OCI-LY3 (cell line): ENCODE measurements around the gene EMID1.

Source experiments
- H2AFZ ChIP-seq: fragments of 200-600, 300-600 bp; shearing (Covaris generic); 2 replicates; pipeline ENCODE4 v1.6.0; 2014; ENCODE audit warnings: antibody characterized with exemption, low read depth, low read length
- H3K27ac ChIP-seq: fragments of 200-600, 300-600 bp; sonication (generic); 2 replicates; pipeline ENCODE4 v1.5.1; 2014; ENCODE audit warnings: mild to moderate bottlenecking, low read length, moderate library complexity, mixed read lengths
- H3K27me3 ChIP-seq: fragments of 200-600, 300-600 bp; sonication (generic); 2 replicates; pipeline ENCODE4 v1.6.1; 2014; ENCODE audit warnings: low read depth, low read length, mixed read lengths
- H3K36me3 ChIP-seq: fragments of 200-600, 300-600 bp; sonication (generic); replicated peaks from 2 replicates; pipeline ENCODE3; 2014; ENCODE audit warnings: low read depth, low read length, mixed read lengths
- H3K4me1 ChIP-seq: fragments of 300-600, 200-600 bp; sonication (generic); 2 replicates; pipeline ENCODE4 v1.6.1; 2014; ENCODE audit warnings: low read length, mixed read lengths
- H3K4me2 ChIP-seq: fragments of 200-600, 300-600 bp; sonication (generic); 2 replicates; pipeline ENCODE4 v1.6.1; 2014; ENCODE audit warnings: low read length, mixed read lengths
- H3K4me3 ChIP-seq: fragments of 300-600, 200-600 bp; sonication (generic); 2 replicates; pipeline ENCODE4 v1.5.1; 2014; ENCODE audit warnings: antibody characterized with exemption, mild to moderate bottlenecking, low read length, moderate library complexity
- H3K79me2 ChIP-seq: fragments of 300-600, 200-600 bp; shearing (Covaris generic); 2 replicates; pipeline ENCODE4 v1.6.1; 2014; ENCODE audit warnings: mild to moderate bottlenecking, low read length, mixed read lengths
- H3K9ac ChIP-seq: fragments of 300-600, 200-600 bp; shearing (Covaris generic); 2 replicates; pipeline ENCODE4 v1.6.0; 2014; ENCODE audit warnings: mild to moderate bottlenecking, low read length, moderate library complexity
- H3K9me3 ChIP-seq: fragments of 200-600, 300-600 bp; shearing (Covaris generic); 2 replicates; pipeline ENCODE4 v1.6.1; 2014; ENCODE audit warnings: low read length, mixed read lengths; ENCODE audit not compliant: insufficient read depth
- H4K20me1 ChIP-seq: fragments of 200-600, 300-600 bp; sonication (generic); 2 replicates; pipeline ENCODE4 v1.6.1; 2016; ENCODE audit warnings: low read length, mixed read lengths; ENCODE audit not compliant: insufficient read depth
- CTCF ChIP-seq: fragments of 200-600, 300-600 bp; sonication (generic); IDR thresholded peaks from 2 replicates; pipeline ENCODE4 v1.5.1; 2014; ENCODE audit warnings: antibody characterized with exemption, low read length, low read depth
- EZH2phosphoT487 ChIP-seq: fragments of 200-600 bp; shearing (Covaris generic); IDR thresholded peaks from 2 replicates; pipeline ENCODE4 v1.6.1; 2018; ENCODE audit warnings: antibody characterized with exemption, mixed run types, low read depth

EMID1 gene

GRCh38 chr22:29205594-29206371 lies at the start of gene EMID1:
EMID1 (plus strand) TSS chr22:29205896; CDS start chr22:29206039, 143 bp downstream.
- peaks cover 13% of the 10 kb centered on the region for H3K4me1 ChIP-seq
- peaks cover 66% of the 10 kb centered on the region for H3K27me3 ChIP-seq

GRCh38 chr22:29155966-29156365 lies 49.7 kb upstream of the EMID1 start:
- Histone ChIP-seq H3K27ac (no peak overlapping the region), H3K4me3 (no peak overlapping the region), H3K9ac (no peak overlapping the region), H2AFZ (no peak overlapping the region), H3K4me2 (no peak overlapping the region), H4K20me1 (no peaks in the 10 kb centered on the region), H3K36me3 (no peaks in the 10 kb centered on the region), H3K79me2 (no peaks in the 10 kb centered on the region), H3K4me1 (peaks cover 9% of the 10 kb centered on the region), H3K9me3 (no peaks in the 10 kb centered on the region), H3K27me3 (peaks cover 33% of the 10 kb centered on the region)
- TF ChIP-seq EZH2phosphoT487 (no peak), CTCF (no peak)

More at GRCh38 chr22:29205594-29206371, at the start of gene EMID1:
- H4K20me1 ChIP-seq = no peaks in the 10 kb centered on the region
- TF ChIP-seq EZH2phosphoT487 (no peak), CTCF (no peak)
- no peaks in the 10 kb centered on the region for H3K9me3 ChIP-seq
- H3K36me3 ChIP-seq = no peaks in the 10 kb centered on the region
- H3K9ac ChIP-seq = no peak within 1 kb of the TSS
- H2AFZ ChIP-seq = no peak within 1 kb of the TSS
- no peak within 1 kb of the TSS for H3K4me2 ChIP-seq
- no peaks in the 10 kb centered on the region for H3K79me2 ChIP-seq
- no peak within 1 kb of the TSS for H3K4me3 ChIP-seq
- H3K27ac ChIP-seq = no peak within 1 kb of the TSS

GRCh38 chr22:29156507-29156906 lies 49.2 kb upstream of the EMID1 start:
- peaks cover 34% of the 10 kb centered on the region for H3K27me3 ChIP-seq
- no peaks in the 10 kb centered on the region for H3K79me2 ChIP-seq
- no peaks in the 10 kb centered on the region for H3K9me3 ChIP-seq
- H3K4me1 ChIP-seq = peaks cover 9% of the 10 kb centered on the region
- H3K27ac ChIP-seq = no peak overlapping the region
- H3K36me3 ChIP-seq = no peaks in the 10 kb centered on the region
- H2AFZ ChIP-seq = no peak overlapping the region
- H3K9ac ChIP-seq = no peak overlapping the region
- H3K4me2 ChIP-seq = no peak overlapping the region
- TF ChIP-seq EZH2phosphoT487 (no peak), CTCF (peak; percentile 15; the same call in 1 of the 2 replicates)
- H4K20me1 ChIP-seq = no peaks in the 10 kb centered on the region
- H3K4me3 ChIP-seq = no peak overlapping the region

- no peak overlapping the region for H3K4me2 ChIP-seq
- H3K9me3 ChIP-seq = no peaks in the 10 kb centered on the region
- no peaks in the 10 kb centered on the region for H4K20me1 ChIP-seq
- H3K79me2 ChIP-seq = no peaks in the 10 kb centered on the region
- no peak overlapping the region for H3K9ac ChIP-seq
- H3K36me3 ChIP-seq = no peaks in the 10 kb centered on the region
- H3K27ac ChIP-seq = no peak overlapping the region
- H3K4me1 ChIP-seq = peaks cover 9% of the 10 kb centered on the region
- H3K27me3 ChIP-seq = peaks cover 28% of the 10 kb centered on the region
- H2AFZ ChIP-seq = no peak overlapping the region
- H3K4me3 ChIP-seq = no peak overlapping the region
- no peak for TF ChIP-seq CTCF
- no peak for TF ChIP-seq EZH2phosphoT487
Measured at GRCh38 chr22:29157759-29158535, 47.7 kb upstream of the EMID1 start.
